Prostate gland (tissue), 2 donors: ENCODE data around the gene DNLZ. TPM values are rescaled to one million over a fixed set of nuclear protein-coding genes. Genes with fewer than 3 reads are reported as not detected.

ENCODE experiments used
- DNase-seq: peaks from one replicate; pipeline ENCODE4 v3.0.0-alpha.2; 2019; ENCODE audit warnings: low spot score
- H3K27ac ChIP-seq, 2 donors: fragments of 200-600 bp; sonication (generic); 2 replicates each; pipeline ENCODE4 v1.5.1; 2017 to 2019
- H3K27me3 ChIP-seq: fragments of 200-600 bp; sonication (generic); replicated peaks from 2 replicates; pipeline ENCODE4 v1.5.1; 2019; ENCODE audit not compliant: insufficient read depth
- H3K36me3 ChIP-seq, 2 donors: fragments of 200-600 bp; sonication (generic); 1 replicate in 1 of 2; 2 replicates in 1 of 2; pipeline versions ENCODE4 v1.5.1 to v1.8.1; 2017 to 2019
- H3K4me1 ChIP-seq: fragments of 200-600 bp; sonication (generic); replicated peaks from 2 replicates; pipeline ENCODE4 v1.5.1; 2019
- H3K4me3 ChIP-seq, 2 donors: fragments of 200-600 bp; sonication (generic); 2 replicates each; pipeline ENCODE4 v1.5.1; 2017 to 2019
- H3K9me3 ChIP-seq: fragments of 200-600 bp; sonication (generic); 2 replicates; pipeline ENCODE4 v1.5.1; 2017
- CTCF ChIP-seq, 4 experiments: fragments of 200-600 bp in 2 of 4; fragments of 450-650 bp in 2 of 4; sonication (generic) in 2 of 4; IDR thresholded peaks; 1 replicate in 3 of 4; 2 replicates in 1 of 4; pipeline ENCODE4 v1.5.1; 2016 to 2019; ENCODE audit warnings: antibody characterized with exemption in 4 of 4, mild to moderate bottlenecking in 2 of 4, moderate library complexity in 2 of 4
- POLR2A ChIP-seq: fragments of 450-650 bp; IDR thresholded peaks from one replicate; pipeline ENCODE4 v1.6.1; 2016; ENCODE audit warnings: antibody characterized with exemption, mild to moderate bottlenecking
- POLR2AphosphoS5 ChIP-seq: sonication (generic); formaldehyde crosslinking; IDR thresholded peaks from one replicate; pipeline ENCODE4 v1.6.1; 2017; ENCODE audit warnings: antibody characterized with exemption
- WGBS: methylation state at CpG from one replicate; pipeline ENCODE4 v1.1.5; 2018; 5-methylcytosine and 5-hydroxymethylcytosine counted together
- intact Hi-C: fragments of 100-400 bp; cut with DNase I; formaldehyde crosslinking; loops from one replicate; pipeline ENCODE4 v1.14.2; 2022
- total RNA-seq, 2 donors: library from RNA; depleted of rRNA; stranded (reverse); fragments of >200 nt; gene quantifications; one replicate each; pipeline ENCODE4 v1.1.0, GENCODE V29; 2016

Gene DNLZ
- 10 to 100 TPM; 37.6 to 64.3 TPM for total RNA-seq

GRCh38 chr9:136363106-136363948 lies at the start of gene DNLZ:
TSS of gene DNLZ (minus strand) at chr9:136363744. CDS start at chr9:136363714, 30 bp downstream.
- Histone ChIP-seq H3K36me3 (no peaks in the 10 kb centered on the region), H3K9me3 (no peaks in the 10 kb centered on the region), H3K27ac (peak within 1 kb of the TSS; percentile 78 to 87), H3K4me1 (no peaks in the 10 kb centered on the region), H3K27me3 (no peaks in the 10 kb centered on the region), H3K4me3 (peak within 1 kb of the TSS; percentile 93 to 97)
- intact Hi-C loops, result no loop called here
- peak; percentile 66 for TF ChIP-seq POLR2A
- peak; percentile 47 for TF ChIP-seq POLR2AphosphoS5
- peak; percentile 99 for TF ChIP-seq CTCF (IDR thresholded peaks at IDR 0.05)
- 2% methylated on average over 50 of the region's 97 CpGs for WGBS
- peak; percentile 95 for DNase-seq

- Histone ChIP-seq H3K4me3 (no peak overlapping the region), H3K36me3 (peaks cover 14% of the 10 kb centered on the region in 2 donors), H3K9me3 (no peaks in the 10 kb centered on the region), H3K4me1 (peaks cover 6% of the 10 kb centered on the region), H3K27ac (no peak overlapping the region), H3K27me3 (no peaks in the 10 kb centered on the region)
- no peak for DNase-seq
- no peak for TF ChIP-seq POLR2A
- no peak for TF ChIP-seq CTCF (IDR thresholded peaks at IDR 0.05)
- no peak for TF ChIP-seq POLR2AphosphoS5
- intact Hi-C loops, result no loop called here
- WGBS, result 70% methylated on average over 9 of the region's 9 CpGs
These were observed 49.4 kb upstream of the DNLZ start for GRCh38 chr9:136412962-136413361.

- TF ChIP-seq POLR2A (no peak), CTCF (IDR thresholded peaks at IDR 0.05) (no peak), POLR2AphosphoS5 (no peak)
- Histone ChIP-seq H3K36me3 (peaks cover 0 to 7% of the 10 kb centered on the region in 2 donors), H3K27me3 (no peaks in the 10 kb centered on the region), H3K9me3 (no peaks in the 10 kb centered on the region), H3K27ac (no peak overlapping the region), H3K4me1 (peaks cover 6% of the 10 kb centered on the region), H3K4me3 (peak overlapping the region; percentile 96 to 98)
- 38% methylated on average over 4 of the region's 4 CpGs for WGBS
- DNase-seq, result no peak
- intact Hi-C loops, result no loop called here
These were observed 47.8 kb upstream of the DNLZ start for GRCh38 chr9:136411378-136411777.

DNA sequence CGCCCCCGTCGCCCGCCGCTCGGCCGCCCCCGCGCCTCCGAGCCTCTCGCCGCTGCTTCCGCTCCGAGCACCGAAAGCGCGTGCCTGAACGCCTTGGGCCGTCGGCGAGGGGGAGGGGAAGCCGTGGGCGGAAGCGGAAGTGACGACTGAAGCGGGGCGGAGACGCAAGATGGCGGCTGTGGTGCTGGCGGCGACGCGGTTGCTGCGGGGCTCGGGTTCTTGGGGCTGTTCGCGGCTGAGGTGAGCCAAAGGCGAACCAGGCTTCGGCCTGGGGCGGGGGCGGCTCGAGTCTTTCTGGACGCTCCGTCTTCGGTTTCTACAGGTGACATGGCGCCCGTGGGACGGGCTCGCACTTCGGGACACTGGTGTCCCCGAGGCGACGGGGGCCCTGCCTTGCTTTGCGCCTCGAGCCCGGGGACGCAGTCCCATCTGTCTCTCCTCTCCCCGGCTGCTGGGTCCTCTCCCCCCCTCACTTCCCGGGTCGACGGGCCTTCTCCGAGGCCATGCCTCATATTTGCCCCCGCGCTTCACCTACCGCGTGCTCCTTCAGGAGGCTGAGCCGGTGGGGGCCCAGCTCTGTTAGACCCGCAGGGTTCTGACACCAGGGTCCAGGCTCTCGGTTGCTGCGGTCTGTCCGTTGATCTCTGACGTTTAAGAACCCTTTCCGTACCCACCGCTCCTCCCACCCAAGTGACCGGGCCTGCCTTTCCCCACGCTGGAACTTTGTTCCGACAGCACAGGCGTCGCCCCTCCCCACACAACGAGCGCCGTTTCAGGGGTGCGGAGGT lies 47.1 kb upstream of the DNLZ start, which contains the start of the genes ENTR1 and PMPCA:
TSS of gene ENTR1 (minus strand) at position 115 of the 788 bp plus-strand sequence. CDS start 217 bp downstream, outside the sequence.
TSS of gene PMPCA (plus strand) at position 159 of the 788 bp plus-strand sequence. CDS start at position 170, 11 bp downstream.
- peak; percentile 91 for DNase-seq
- no peaks in the 10 kb centered on the region for H3K9me3 ChIP-seq
- intact Hi-C loops, result no loop called here
- H3K4me1 ChIP-seq, result peaks cover 6% of the 10 kb centered on the region
- no peaks in the 10 kb centered on the region for H3K27me3 ChIP-seq
- H3K36me3 ChIP-seq, result peaks cover 0 to 5% of the 10 kb centered on the region in 2 donors
- H3K27ac ChIP-seq, result peak within 1 kb of the TSS; percentile 81 to 85
- peak within 1 kb of the TSS; percentile 96 to 98 for H3K4me3 ChIP-seq
- whole genome bisulfite sequencing, result under 1% methylated on average over 80 of the region's 83 CpGs
- TF ChIP-seq POLR2A (peak; percentile 81), POLR2AphosphoS5 (peak; percentile 96), CTCF (IDR thresholded peaks at IDR 0.05) (peak in 1 of 4 experiments; percentile 21)
